A673 (cell line): ENCODE measurements around the gene FCRLA. TPM values are rescaled to one million over a fixed set of nuclear protein-coding genes. Genes with fewer than 3 reads are reported as not detected.

Source experiments
- BruUV-seq: library from RNA; stranded (reverse); fragments of 400-500 nt; replicated peaks from 2 replicates; lab custom pipeline; 2021; lab: Mats Ljungman, UMichigan
- CTCF ChIA-PET: fragments of 300-600 bp; sonication (Branson Sonifier 250); formaldehyde crosslinking; loops from one replicate; lab custom pipeline; 2022; ENCODE audit warnings: antibody characterized with exemption; lab: Charles Lee
- POLR2A ChIA-PET: fragments of 300-600 bp; sonication (Branson Sonifier 250); formaldehyde crosslinking; loops from one replicate; lab custom pipeline; 2022; ENCODE audit warnings: antibody characterized with exemption; ENCODE audit not compliant: low non-redundant PET; lab: Charles Lee
- DNase-seq: peaks from one replicate; pipeline ENCODE4 v3.0.0-alpha.2; 2015; ENCODE audit warnings: low spot score
- H3K27ac ChIP-seq: fragments of 200-600 bp; sonication (generic); 2 replicates; pipeline ENCODE4 v1.5.1; 2016; ENCODE audit warnings: mixed run types, low read depth, mild to moderate bottlenecking, mixed read lengths, antibody characterized with exemption, low read length; ENCODE audit not compliant: poor library complexity, severe bottlenecking
- H3K27me3 ChIP-seq: fragments of 200-600 bp; sonication (generic); replicated peaks from 2 replicates; pipeline ENCODE4 v1.6.1; 2017; ENCODE audit warnings: mixed run types, low read depth, mild to moderate bottlenecking, mixed read lengths, antibody characterized with exemption, low read length; ENCODE audit not compliant: insufficient read depth, poor library complexity
- H3K36me3 ChIP-seq: fragments of 200-600 bp; sonication (generic); 2 replicates; pipeline ENCODE4 v1.6.1; 2016; ENCODE audit warnings: mixed run types, mild to moderate bottlenecking, mixed read lengths, antibody characterized with exemption, low read length; ENCODE audit not compliant: insufficient read depth, poor library complexity, severe bottlenecking
- H3K4me1 ChIP-seq: fragments of 200-600 bp; sonication (generic); 2 replicates; pipeline ENCODE4 v1.6.1; 2017; ENCODE audit warnings: mixed run types, mild to moderate bottlenecking, mixed read lengths, antibody characterized with exemption, low read length; ENCODE audit not compliant: insufficient read depth, poor library complexity, severe bottlenecking
- H3K4me3 ChIP-seq: fragments of 200-600 bp; sonication (generic); 2 replicates; pipeline ENCODE4 v1.5.1; 2016; ENCODE audit warnings: low read depth, mixed run types, mild to moderate bottlenecking, mixed read lengths, low read length; ENCODE audit not compliant: poor library complexity, severe bottlenecking
- H3K9me3 ChIP-seq: fragments of 200-600 bp; sonication (generic); 2 replicates; pipeline ENCODE4 v1.6.1; 2016; ENCODE audit warnings: mixed run types, low read depth, mild to moderate bottlenecking, mixed read lengths, antibody characterized with exemption, low read length; ENCODE audit not compliant: poor library complexity, severe bottlenecking
- EZH2 ChIP-seq: fragments of 200-600 bp; sonication (generic); IDR thresholded peaks from 2 replicates; pipeline ENCODE4 v1.6.1; 2017; ENCODE audit warnings: borderline replicate concordance, low read depth, mild to moderate bottlenecking, mixed read lengths, antibody characterized with exemption, low read length; ENCODE audit not compliant: poor library complexity, severe bottlenecking
- intact Hi-C: fragments of 100-400 bp; cut with micrococcal nuclease; formaldehyde crosslinking; loops from one replicate; pipeline ENCODE4 v1.10.0; 2022; ENCODE audit not compliant: unreplicated experiment
- total RNA-seq: library from RNA; stranded (reverse); gene quantifications from 2 replicates; pipeline ENCODE4 v1.2.3, GENCODE V29; 2021
- TF ChIP-seq, protein P1 (sequence below): fragments of 300-800, 200-600 bp; sonication (generic); conservative IDR thresholded peaks from 2 replicates; pipeline ENCODE4 v1.5.1; 2017; ENCODE audit warnings: low read depth, mild to moderate bottlenecking, antibody characterized with exemption, low read length, moderate library complexity, mixed read lengths

The FCRLA gene
- total RNA-seq, 1 experiment from 2014 or later = not detected

DNA sequence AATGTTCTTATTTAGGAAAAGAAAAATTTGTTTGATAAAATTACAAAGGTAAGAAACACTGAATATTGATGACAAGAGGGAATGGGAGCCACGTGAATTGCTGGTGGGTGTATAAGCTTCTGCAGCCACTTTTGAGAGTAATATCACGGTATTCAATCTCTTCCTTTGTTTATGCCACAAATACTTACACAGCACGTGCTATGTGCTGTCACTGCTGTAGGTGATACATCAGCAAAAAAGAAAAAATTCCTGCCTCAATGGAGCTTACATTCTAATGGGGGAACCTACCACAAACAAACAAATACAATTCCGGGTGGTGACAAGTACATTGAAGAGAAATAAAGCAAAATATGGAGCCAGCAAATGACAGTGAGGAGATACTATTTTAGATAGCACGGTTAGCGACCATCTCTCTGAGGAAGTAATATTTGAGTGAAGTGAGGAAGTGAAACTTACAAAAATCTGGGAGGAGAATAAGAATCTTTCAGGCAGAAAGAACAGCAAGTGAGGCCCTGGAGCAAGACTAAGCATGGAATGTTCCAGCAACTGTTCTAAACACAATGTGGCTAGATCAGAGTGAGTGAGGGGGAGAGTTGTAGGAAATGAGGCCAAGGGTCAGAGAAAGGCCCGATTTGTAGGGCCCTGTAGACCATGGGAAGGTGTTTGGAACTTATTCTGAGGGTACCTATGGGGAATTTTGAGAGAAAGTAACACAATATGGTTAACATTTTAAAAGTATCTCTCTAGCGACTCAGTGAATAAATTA, 11.7 kb downstream of the FCRLA start:
- POLR2A ChIA-PET = no interaction called here
- intact Hi-C loops = no loop called here
- Histone ChIP-seq H3K9me3 (no peaks in the 10 kb centered on the region), H3K27ac (no peak overlapping the region), H3K4me3 (no peak overlapping the region), H3K27me3 (no peaks in the 10 kb centered on the region), H3K36me3 (no peaks in the 10 kb centered on the region), H3K4me1 (no peaks in the 10 kb centered on the region)
- no peak for DNase-seq
- CTCF ChIA-PET = no interaction called here
- no peak for TF ChIP-seq EZH2
- TF ChIP-seq, protein P1, sequence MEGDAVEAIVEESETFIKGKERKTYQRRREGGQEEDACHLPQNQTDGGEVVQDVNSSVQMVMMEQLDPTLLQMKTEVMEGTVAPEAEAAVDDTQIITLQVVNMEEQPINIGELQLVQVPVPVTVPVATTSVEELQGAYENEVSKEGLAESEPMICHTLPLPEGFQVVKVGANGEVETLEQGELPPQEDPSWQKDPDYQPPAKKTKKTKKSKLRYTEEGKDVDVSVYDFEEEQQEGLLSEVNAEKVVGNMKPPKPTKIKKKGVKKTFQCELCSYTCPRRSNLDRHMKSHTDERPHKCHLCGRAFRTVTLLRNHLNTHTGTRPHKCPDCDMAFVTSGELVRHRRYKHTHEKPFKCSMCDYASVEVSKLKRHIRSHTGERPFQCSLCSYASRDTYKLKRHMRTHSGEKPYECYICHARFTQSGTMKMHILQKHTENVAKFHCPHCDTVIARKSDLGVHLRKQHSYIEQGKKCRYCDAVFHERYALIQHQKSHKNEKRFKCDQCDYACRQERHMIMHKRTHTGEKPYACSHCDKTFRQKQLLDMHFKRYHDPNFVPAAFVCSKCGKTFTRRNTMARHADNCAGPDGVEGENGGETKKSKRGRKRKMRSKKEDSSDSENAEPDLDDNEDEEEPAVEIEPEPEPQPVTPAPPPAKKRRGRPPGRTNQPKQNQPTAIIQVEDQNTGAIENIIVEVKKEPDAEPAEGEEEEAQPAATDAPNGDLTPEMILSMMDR = no peak
- no TSS peak for BruUV-seq

DNA sequence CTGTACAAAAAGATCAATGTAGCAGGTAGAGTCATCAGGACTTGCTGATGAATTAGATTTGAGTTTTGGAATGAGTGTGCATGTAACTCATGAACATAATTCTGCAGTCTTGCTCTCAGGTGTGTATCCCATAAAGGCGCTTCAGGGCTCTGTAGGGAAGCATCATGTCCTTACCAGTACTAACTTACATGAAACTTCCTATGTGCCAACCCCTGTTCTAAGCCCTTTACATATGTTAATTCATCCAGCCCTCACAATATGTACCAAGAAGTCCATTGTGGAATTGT, 12.2 kb downstream of the FCRLA start:
- no peaks in the 10 kb centered on the region for H3K27me3 ChIP-seq
- CTCF ChIA-PET = no interaction called here
- no peak overlapping the region for H3K27ac ChIP-seq
- TF ChIP-seq, protein P1 = no peak
- no peak for TF ChIP-seq EZH2
- POLR2A ChIA-PET = no interaction called here
- H3K4me1 ChIP-seq = no peaks in the 10 kb centered on the region
- intact Hi-C loops = no loop called here
- BruUV-seq = no TSS peak
- no peak overlapping the region for H3K4me3 ChIP-seq
- DNase-seq = no peak
- H3K9me3 ChIP-seq = no peaks in the 10 kb centered on the region
- H3K36me3 ChIP-seq = no peaks in the 10 kb centered on the region

DNA sequence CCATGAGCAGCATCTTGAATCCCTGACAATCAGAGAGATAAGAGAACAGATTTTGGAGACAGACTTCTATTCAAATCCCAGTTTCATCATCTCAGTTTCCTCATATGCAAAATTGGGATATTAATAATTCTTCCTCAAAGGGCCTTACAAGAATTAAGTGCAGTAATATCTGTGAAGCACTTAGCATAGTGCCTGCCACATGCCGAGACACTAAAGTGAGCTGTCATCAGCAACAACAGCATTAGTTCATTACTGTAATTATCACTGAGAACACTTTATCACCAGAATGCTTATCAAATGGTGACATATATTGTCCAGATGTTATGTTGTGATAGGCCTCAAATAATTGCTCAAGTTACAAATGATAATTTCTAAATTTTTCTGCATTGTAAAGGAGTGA, 13.4 kb downstream of the FCRLA start:
- intact Hi-C loops = loop anchor here (5.0 kb wide), 1 partner anchor 33 kb away; no protein-coding TSS in a partner anchor
- DNase-seq = no peak

More for the DNA sequence above, 13.4 kb downstream of the FCRLA start:
- Histone ChIP-seq H3K36me3 (no peaks in the 10 kb centered on the region), H3K27ac (no peak overlapping the region), H3K4me3 (no peak overlapping the region), H3K4me1 (no peaks in the 10 kb centered on the region), H3K9me3 (no peaks in the 10 kb centered on the region), H3K27me3 (no peaks in the 10 kb centered on the region)
- TF ChIP-seq EZH2 = no peak
- TF ChIP-seq, protein P1 = no peak
- CTCF ChIA-PET = no interaction called here
- POLR2A ChIA-PET = no interaction called here
- no TSS peak for BruUV-seq
